HG03095 (cell line): ENCODE data around the gene CORO7.

Source experiments
- ATAC-seq: cut with Tn5 transposase; IDR thresholded peaks from one replicate; pipeline ENCODE4 v1.9.1; 2021; ENCODE audit warnings: moderate library complexity; ENCODE audit not compliant: unreplicated experiment

The CORO7 gene

GRCh38 chr16:4324492-4325252 is 91.7 kb downstream of the CORO7 start:
- no peak for ATAC-seq

- ATAC-seq: no peak
These were observed 92.4 kb downstream of the CORO7 start for GRCh38 chr16:4323845-4324488.

- no peak for ATAC-seq
These were observed 93.1 kb downstream of the CORO7 start for GRCh38 chr16:4323071-4323844.

GRCh38 chr16:4322121-4323052 is 94.0 kb downstream of the CORO7 start:
- no peak for ATAC-seq

GRCh38 chr16:4321286-4322120 is 94.9 kb downstream of the CORO7 start:
- no peak for ATAC-seq

- no peak for ATAC-seq
These were observed 95.7 kb downstream of the CORO7 start for GRCh38 chr16:4320571-4321137.

- no peak for ATAC-seq
These were observed 96.7 kb downstream of the CORO7 start for GRCh38 chr16:4319454-4320421.

- no peak for ATAC-seq
These were observed 97.4 kb downstream of the CORO7 start for GRCh38 chr16:4318967-4319366.

- ATAC-seq: no peak
These were observed 97.9 kb downstream of the CORO7 start for GRCh38 chr16:4318451-4318910.

- ATAC-seq: no peak
These were observed 98.6 kb downstream of the CORO7 start for GRCh38 chr16:4317532-4318450.

GRCh38 chr16:4316864-4317531 is 99.4 kb downstream of the CORO7 start:
- no peak for ATAC-seq

GRCh38 chr16:4316108-4316863 is 100.1 kb downstream of the CORO7 start:
- ATAC-seq: no peak

GRCh38 chr16:4315186-4316107 is 100.9 kb downstream of the CORO7 start, which contains the start of gene GLIS2:
TSS of gene GLIS2 (plus strand) at chr16:4316067. CDS start at chr16:4332281, 16,214 bp downstream.
- ATAC-seq: no peak

GRCh38 chr16:4314532-4315185 is 101.7 kb downstream of the CORO7 start:
- no peak for ATAC-seq
